KMS-11 (cell line): Measurements from ENCODE around the gene TMEM42.

Experiments used
- H2AFZ ChIP-seq: fragments of 200-600 bp; sonication (generic); 2 replicates; pipeline ENCODE4 v1.6.1; 2016; ENCODE audit warnings: antibody characterized with exemption, mixed run types, low read depth
- H3K27ac ChIP-seq: fragments of 200-600 bp; sonication (generic); 2 replicates; pipeline ENCODE4 v1.6.1; 2016; ENCODE audit warnings: mild to moderate bottlenecking, mixed run types
- H3K27me3 ChIP-seq: fragments of 200-600 bp; sonication (generic); 2 replicates; pipeline ENCODE4 v1.6.1; 2017; ENCODE audit warnings: mild to moderate bottlenecking, low read depth, mixed run types, moderate library complexity; ENCODE audit not compliant: insufficient read depth
- H3K36me3 ChIP-seq: fragments of 200-600 bp; sonication (generic); 2 replicates; pipeline ENCODE4 v1.6.1; 2017; ENCODE audit warnings: mild to moderate bottlenecking, mixed run types; ENCODE audit not compliant: insufficient read depth
- H3K4me1 ChIP-seq: fragments of 200-600 bp; sonication (generic); 2 replicates; pipeline ENCODE4 v1.6.1; 2016; ENCODE audit warnings: mild to moderate bottlenecking, low read depth, mixed run types; ENCODE audit not compliant: poor library complexity, severe bottlenecking
- H3K4me2 ChIP-seq: fragments of 200-600 bp; sonication (generic); 2 replicates; pipeline ENCODE4 v1.7.0; 2016; ENCODE audit warnings: mild to moderate bottlenecking, mixed run types
- H3K4me3 ChIP-seq: fragments of 200-600 bp; sonication (generic); IDR thresholded peaks from 2 replicates; pipeline ENCODE4 v1.6.1; 2017; ENCODE audit warnings: low read depth, low read length, mixed read lengths; ENCODE audit not compliant: insufficient read depth
- H3K79me2 ChIP-seq: fragments of 200-600 bp; sonication (generic); 2 replicates; pipeline ENCODE4 v1.6.1; 2016; ENCODE audit warnings: low read depth, mixed run types; ENCODE audit not compliant: insufficient read depth
- H3K9ac ChIP-seq: fragments of 200-600 bp; sonication (generic); 2 replicates; pipeline ENCODE4 v1.6.1; 2016; ENCODE audit warnings: mild to moderate bottlenecking, mixed run types
- H4K20me1 ChIP-seq: fragments of 200-600 bp; sonication (generic); 2 replicates; pipeline ENCODE4 v1.6.1; 2016; ENCODE audit warnings: mild to moderate bottlenecking, mixed run types; ENCODE audit not compliant: insufficient read depth
- CTCF ChIP-seq: fragments of 200-600 bp; sonication (generic); conservative IDR thresholded peaks from 2 replicates; pipeline ENCODE4 v1.6.1; 2017; ENCODE audit warnings: low read depth, mild to moderate bottlenecking, antibody characterized with exemption, low read length, moderate library complexity, mixed read lengths

TMEM42 gene

GRCh38 chr3:44877333-44877732 lies 15.6 kb downstream of the TMEM42 start:
- no peak overlapping the region for H2AFZ ChIP-seq
- TF ChIP-seq CTCF: no peak
- H3K4me2 ChIP-seq: no peak overlapping the region
- H3K79me2 ChIP-seq: no peaks in the 10 kb centered on the region
- no peak overlapping the region for H3K4me3 ChIP-seq
- H3K36me3 ChIP-seq: no peaks in the 10 kb centered on the region
- H3K27ac ChIP-seq: no peak overlapping the region
- no peaks in the 10 kb centered on the region for H3K27me3 ChIP-seq
- H4K20me1 ChIP-seq: no peaks in the 10 kb centered on the region
- no peak overlapping the region for H3K9ac ChIP-seq
- H3K4me1 ChIP-seq: peaks cover 14% of the 10 kb centered on the region

- no peak overlapping the region for H3K4me2 ChIP-seq
- TF ChIP-seq CTCF: no peak
These were observed 18.6 kb downstream of the TMEM42 start for GRCh38 chr3:44880284-44880683.

GRCh38 chr3:44883213-44883955 lies 21.7 kb downstream of the TMEM42 start:
- Histone ChIP-seq H3K4me1 (peaks cover 14% of the 10 kb centered on the region), H2AFZ (no peak overlapping the region), H3K27ac (no peak overlapping the region), H3K4me3 (no peak overlapping the region), H3K4me2 (no peak overlapping the region), H3K79me2 (no peaks in the 10 kb centered on the region), H4K20me1 (no peaks in the 10 kb centered on the region), H3K9ac (no peak overlapping the region), H3K27me3 (no peaks in the 10 kb centered on the region), H3K36me3 (no peaks in the 10 kb centered on the region)
- TF ChIP-seq CTCF: no peak

More at GRCh38 chr3:44880284-44880683, 18.6 kb downstream of the TMEM42 start:
- Histone ChIP-seq H3K4me1 (peaks cover 14% of the 10 kb centered on the region), H2AFZ (no peak overlapping the region), H3K4me3 (no peak overlapping the region), H3K36me3 (no peaks in the 10 kb centered on the region), H4K20me1 (no peaks in the 10 kb centered on the region), H3K27me3 (no peaks in the 10 kb centered on the region), H3K9ac (no peak overlapping the region), H3K27ac (no peak overlapping the region), H3K79me2 (no peaks in the 10 kb centered on the region)

- Histone ChIP-seq H3K9ac (no peak overlapping the region), H3K4me3 (no peak overlapping the region), H3K4me2 (no peak overlapping the region), H3K79me2 (no peaks in the 10 kb centered on the region), H4K20me1 (no peaks in the 10 kb centered on the region), H3K36me3 (no peaks in the 10 kb centered on the region), H3K4me1 (peaks cover 14% of the 10 kb centered on the region), H2AFZ (no peak overlapping the region), H3K27ac (no peak overlapping the region), H3K27me3 (no peaks in the 10 kb centered on the region)
- TF ChIP-seq CTCF: no peak
These were observed 22.3 kb downstream of the TMEM42 start for GRCh38 chr3:44883999-44884431.
